Measurements from ENCODE around the gene EMILIN1.
A peak's percentile ranks its signal among the peaks of the same experiment; 100 is the strongest.
"Not testable (repeated sequence)": the region's sequence is repeated elsewhere in the genome, so short reads cannot be mapped to it uniquely, and the experiment has no call there.

EMILIN1 gene

GRCh38 chr2:27053776-27054175 lies 24.6 kb upstream of the EMILIN1 start:
- no peak for DNase-seq (ENCODE audit: low spot score)

DNA sequence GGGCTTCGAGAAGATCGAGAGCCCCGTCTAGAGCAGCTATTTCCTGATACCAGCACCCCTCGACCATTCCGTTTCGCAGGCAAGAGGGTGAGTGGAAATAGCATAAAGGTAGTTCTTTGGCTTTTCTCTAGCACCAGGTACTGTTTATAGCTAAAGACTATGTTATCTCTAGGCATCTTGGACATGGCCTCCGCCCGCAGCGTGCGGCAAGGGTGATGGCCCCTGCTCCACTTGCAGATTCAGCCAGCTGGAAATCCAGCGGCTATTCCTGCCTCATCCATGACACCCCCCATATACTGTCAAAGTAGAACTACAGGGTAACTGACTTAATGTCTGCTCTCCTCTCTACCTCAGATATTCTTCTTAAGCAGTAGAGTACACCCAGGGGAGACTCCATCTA lies 23.7 kb upstream of the EMILIN1 start:
- no peak for DNase-seq (ENCODE audit: low spot score)

- no peak for DNase-seq (ENCODE audit: low spot score)
Observed at GRCh38 chr2:27057184-27057583, 21.2 kb upstream of the EMILIN1 start.

DNA sequence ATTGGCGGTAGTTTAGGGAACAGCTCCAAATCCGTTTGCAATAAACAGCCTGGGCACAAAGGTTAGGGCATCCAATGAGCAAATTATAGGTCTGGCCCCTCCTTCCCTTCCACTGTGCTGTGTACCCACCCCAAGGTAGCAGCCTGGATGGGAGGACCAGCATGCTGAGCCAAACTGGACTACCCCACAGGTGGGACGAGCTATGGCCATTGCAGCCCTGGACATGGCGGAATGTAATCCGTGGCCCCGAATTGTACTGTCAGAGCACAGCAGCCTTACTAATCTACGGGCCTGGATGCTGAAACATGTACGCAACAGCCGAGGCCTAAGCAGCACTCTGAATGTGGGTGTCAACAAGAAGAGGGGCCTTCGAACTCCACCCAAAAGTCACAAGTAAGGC lies 20.2 kb upstream of the EMILIN1 start:
- no peak for DNase-seq (ENCODE audit: low spot score)

DNA sequence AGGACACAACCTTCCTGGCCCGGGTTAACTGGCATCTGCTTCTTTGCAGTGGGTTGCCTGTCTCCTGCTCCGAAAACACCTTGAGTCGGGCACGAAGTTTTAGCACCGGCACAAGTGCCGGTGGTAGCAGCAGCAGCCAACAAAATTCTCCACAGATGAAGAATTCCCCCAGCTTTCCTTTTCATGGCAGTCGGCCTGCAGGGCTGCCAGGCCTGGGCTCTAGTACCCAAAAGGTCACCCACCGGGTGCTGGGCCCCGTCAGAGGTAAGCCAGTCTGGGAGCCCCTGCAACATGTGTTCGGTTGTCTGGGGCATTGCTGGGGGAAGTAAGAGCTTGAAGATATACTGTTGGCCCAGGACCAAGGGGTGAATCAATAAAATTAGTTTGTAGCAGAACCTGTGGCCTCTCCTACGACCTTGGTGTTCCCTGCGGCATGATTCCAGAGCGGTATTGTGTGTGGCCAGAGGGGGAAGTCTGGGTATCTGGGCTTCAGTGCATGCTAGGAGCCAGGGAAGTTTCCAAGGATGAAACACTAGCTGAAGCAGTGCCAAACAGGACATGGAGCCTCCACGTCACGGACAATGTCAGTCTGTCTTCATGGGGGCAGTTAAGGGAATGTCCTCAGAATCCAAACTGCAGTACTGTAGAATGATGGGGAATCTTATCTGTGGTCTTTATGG lies 19.1 kb upstream of the EMILIN1 start:
- no peak for DNase-seq (ENCODE audit: low spot score)

DNA sequence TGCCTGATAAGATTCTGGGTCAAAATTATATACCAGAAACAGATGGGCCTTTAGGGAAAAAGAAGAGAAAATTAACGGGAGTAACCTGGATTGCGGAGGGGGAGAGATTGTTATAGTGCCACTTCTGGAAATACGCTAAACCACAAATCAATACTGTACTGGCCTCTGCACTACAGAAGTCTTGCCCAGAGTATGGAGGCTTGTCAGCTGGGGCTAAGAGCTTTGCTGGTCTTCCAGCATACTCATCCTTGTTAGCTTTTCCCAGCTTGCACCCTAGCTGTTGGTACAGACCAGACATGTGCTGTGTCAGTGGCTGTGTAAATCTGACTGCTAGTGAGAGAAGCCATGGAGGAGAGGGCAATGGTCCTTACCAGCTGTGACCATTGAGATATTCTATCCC lies 18.1 kb upstream of the EMILIN1 start:
- no peak for DNase-seq (ENCODE audit: low spot score)

DNA sequence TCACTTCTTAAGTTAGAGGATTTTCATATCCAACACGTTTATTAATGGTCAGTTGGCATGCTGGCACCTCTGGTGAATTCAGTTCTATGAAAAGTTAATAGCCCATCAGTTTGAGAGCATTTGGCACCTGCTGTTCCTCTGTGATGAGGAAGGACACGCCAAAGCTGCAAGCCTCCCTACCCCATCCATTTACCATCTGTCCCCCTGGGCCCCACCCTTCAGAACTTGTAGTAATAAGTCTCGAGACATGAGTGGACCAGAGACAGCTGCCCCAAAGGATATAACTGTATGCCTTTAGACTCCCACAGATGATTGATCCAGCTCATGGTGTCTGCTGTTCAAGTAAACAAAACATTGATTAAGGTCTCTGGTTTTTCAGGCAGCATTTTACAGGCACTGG lies 13.3 kb upstream of the EMILIN1 start:
- DNase-seq (ENCODE audit: low spot score) = no peak

- no peak for DNase-seq (ENCODE audit: low spot score)
Observed at GRCh38 chr2:27067385-27067784, 11.0 kb upstream of the EMILIN1 start.

DNA sequence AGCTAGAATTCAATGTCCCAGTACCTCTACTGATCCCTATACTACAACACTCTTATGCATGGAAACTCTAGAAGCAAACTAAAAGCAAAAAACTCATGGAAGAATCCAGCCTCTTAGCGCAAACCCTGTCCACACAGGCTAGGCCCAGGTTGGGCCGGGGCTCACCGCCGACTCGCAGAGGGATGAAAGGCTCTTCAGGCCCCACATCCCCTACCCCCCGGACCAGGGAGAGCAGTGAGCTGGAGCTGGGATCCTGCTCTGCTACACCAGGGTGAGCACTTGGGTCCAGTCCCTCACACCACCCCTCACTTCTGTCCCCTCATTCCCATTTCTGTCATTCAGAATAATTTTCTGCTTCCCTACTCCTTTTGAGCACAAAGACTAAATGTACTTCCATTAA lies 9.0 kb upstream of the EMILIN1 start:
- DNase-seq (ENCODE audit: low spot score) = no peak

DNA sequence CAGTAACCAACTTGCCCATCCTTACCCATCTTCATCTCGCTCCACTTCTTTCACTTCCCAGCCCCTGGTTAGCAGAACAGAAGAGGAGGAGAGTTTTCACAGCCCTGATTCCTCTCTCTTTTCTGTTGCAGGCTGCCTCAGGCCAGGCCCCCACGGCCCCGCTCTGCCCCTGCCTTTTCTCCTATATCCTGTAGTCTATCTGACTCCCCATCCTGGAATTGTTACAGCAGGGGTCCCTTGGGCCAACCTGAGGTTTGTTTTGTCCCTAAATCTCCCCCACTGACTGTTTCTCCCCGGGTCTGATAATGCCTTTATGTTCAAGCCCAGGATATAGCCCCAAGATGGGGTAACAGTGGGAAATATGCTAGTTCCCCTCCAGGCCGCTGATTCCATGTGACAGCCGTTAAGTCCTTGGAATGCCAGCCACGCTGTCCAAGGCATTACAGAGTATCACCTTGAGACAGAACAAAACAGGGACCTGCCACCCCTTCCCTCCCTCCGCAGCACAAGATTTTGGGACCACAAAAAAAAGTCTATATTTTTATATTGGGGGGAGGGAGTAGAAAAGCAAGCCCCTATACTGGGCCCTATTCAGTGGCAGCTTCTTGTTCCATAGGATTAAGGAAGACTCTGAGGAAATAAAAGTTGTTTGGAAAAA lies 8.3 kb upstream of the EMILIN1 start:
- DNase-seq (ENCODE audit: low spot score) = no peak

DNA sequence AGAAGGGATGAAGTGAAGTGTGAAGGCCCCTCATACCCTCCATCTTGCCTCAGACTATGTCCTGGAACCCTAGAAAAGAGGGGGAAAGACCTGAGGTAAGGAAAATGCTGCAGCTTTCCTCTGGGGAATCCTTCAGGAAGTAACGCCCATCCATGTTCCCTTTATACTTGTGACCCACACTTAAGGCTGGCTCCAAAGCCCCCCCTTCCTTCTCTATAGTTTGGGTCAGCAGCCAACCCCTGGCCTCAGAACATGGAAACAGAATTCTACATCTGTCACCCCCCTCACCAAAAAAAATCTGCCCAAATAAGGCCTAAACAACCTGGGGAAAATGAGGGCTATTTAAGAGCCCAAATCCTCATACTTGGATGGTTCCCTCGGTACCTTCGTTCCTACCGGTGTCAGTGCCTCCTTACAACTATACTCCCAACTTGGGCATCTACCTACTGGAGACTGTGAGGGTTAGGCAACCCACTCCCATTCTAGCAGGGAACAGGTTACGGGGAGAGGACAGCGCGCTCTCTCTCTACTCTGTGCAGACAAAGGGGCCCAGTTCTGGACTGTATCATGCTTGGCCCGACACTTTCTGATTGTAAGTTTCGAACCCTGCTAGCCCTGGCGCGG lies 7.7 kb upstream of the EMILIN1 start:
- DNase-seq (ENCODE audit: low spot score) = no peak

DNA sequence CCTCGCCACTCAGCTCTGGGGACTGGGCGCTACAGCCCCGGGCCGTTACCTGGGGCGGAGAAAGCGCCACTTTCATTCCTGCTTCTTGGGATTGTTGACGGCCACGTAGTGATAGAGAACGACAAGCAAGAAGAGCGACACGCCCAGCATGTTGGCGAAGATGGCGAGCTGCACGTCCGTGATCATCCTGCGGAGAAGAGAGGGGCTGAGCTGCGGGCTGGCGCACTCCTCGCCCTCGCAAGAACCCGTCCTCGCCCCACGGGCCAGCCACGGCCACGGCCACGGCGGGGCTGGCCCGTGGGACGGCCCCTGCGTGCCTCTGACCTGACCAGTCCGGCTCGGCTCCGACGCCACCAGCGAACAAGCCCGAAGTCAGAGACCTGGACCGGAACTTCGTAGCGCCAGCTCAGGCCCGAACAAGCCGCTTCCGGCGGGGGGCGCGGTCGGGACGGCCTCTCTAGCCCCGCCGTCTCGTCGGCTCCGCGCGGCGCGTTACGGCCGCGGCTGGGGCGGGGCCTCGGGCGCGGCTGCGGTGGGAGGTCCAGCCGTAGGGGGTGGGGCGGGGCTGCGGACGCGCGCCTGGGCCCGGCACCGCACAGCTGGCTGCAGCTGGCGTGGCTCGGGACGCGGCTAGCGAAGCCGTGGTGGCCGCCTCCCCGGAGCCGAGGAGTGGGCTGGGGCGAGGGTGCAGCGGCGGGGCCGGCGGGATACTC lies 7.0 kb upstream of the EMILIN1 start, which contains the start of gene OST4:
OST4 (minus strand) TSS at position 378 of the 713 bp plus-strand sequence.
- peak; percentile 95 for DNase-seq (ENCODE audit: low spot score)

DNA sequence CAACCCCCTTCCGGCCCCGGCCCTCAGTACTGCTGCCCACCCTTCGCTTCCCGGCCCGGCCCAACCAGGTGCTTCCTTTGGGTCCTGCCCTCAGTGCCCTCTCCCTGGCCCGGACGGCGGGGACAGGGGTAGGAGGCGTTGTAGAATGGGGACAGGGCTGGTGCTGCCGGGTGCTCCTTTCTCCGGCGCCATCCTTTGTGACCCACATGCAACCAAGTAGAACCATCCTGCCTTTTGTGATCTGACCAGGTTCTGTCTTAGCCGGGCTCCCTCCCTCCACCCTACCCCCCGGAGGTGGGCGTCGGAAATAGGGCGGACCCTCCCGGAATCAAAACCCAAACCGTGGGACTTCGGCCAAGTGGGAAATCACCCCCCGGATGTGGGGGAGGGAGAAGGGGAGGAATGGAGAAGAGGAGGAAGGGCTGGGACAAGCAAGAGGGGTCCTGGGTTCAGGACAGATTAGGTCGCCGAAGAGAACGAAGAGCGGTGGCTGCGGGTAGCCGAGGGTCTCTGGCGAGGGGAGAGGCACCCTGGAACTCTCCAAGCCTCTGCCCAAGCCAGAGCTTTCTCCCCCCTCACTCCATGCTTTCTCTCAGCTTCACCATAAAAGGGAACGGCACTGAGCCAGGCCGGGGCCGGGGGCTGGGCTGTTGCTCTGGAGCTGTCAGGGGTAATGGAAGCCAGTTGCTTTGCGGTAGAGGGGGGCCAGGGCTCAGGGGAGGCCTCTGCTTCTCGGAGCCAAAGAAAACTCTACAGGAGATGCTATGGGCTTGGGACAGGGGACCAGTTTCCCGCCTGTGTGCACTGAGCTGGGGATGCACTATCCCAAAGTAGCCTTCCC lies 6.2 kb upstream of the EMILIN1 start:
- no peak for DNase-seq (ENCODE audit: low spot score)

GRCh38 chr2:27072920-27073319 lies 5.5 kb upstream of the EMILIN1 start:
- DNase-seq (ENCODE audit: low spot score) = no peak

DNA sequence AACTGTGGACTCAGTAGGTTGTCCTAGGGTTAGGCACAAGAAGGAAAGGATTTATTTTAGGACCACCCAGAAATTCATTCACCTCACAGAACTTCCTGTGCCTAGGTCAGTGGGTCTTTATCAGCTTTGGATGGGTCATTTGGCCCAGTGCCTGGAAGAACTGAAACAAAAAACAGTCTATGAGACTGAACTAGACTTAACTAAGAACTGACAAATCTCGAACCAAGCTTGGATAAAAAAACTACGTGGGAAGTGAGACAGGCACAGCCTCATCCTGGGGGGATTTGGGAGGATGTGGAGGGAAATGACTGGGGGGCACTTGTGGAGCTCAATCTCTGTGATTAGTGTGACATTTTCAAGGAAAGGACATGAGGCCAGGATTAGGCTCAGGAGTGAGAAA lies 4.6 kb upstream of the EMILIN1 start:
- DNase-seq (ENCODE audit: low spot score) = no peak

- no peak for DNase-seq (ENCODE audit: low spot score)
Observed at GRCh38 chr2:27074738-27075565, 3.5 kb upstream of the EMILIN1 start.

GRCh38 chr2:27075566-27075871 lies 2.9 kb upstream of the EMILIN1 start:
- not testable (repeated sequence) for DNase-seq (ENCODE audit: low spot score)

DNA sequence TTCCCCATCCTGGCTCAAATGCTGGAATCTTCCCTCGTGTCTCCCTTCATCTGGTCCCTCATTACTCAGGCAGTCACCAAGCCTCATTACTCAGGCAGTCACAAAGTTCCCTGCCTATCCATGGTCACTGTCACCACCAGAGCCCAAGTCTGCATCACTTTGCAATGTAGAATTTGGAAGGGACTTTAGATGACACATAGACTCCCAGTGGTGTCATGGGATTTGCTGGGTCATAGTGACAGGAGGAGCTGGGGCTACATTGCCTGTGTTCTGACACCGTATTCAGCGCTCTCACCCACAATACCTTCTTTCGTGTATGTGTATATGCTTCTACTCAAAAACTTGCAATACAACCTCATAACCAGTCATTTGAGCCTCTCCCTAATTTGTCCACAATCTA lies 2.1 kb upstream of the EMILIN1 start:
- DNase-seq (ENCODE audit: low spot score) = no peak

DNA sequence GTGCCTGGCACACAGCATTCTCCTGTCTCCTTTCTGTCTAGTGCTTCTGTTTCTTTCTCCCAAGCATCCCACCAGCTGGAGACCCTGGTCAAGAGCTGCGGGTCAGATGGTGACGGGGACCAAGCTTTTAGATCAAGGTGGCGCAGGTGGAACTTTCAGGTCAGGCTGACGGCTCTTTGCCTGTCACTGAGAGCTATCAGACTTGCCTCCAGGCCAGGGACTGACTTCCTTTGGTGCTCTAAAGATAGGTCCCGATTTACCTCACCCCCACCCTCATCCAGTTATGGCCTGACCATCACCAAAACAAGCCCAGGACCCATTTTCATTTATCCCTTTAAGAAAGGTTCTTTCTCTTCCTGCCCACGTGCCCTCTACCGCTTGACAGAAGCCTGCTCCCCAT lies 1.2 kb upstream of the EMILIN1 start:
- DNase-seq (ENCODE audit: low spot score) = no peak

GRCh38 chr2:27079233-27080139 lies 1.1 kb downstream of the EMILIN1 start:
- DNase-seq (ENCODE audit: low spot score) = peak; percentile 26

All from AG08395 (cell line).